ENCODE results near the gene GPR12. TPM values are rescaled to one million over a fixed set of nuclear protein-coding genes. Genes with fewer than 3 reads are reported as not detected.

GPR12 gene
- total and polyA plus RNA-seq, 2 experiments from 2014 or later: 0.13 TPM; not detected in 1

DNA sequence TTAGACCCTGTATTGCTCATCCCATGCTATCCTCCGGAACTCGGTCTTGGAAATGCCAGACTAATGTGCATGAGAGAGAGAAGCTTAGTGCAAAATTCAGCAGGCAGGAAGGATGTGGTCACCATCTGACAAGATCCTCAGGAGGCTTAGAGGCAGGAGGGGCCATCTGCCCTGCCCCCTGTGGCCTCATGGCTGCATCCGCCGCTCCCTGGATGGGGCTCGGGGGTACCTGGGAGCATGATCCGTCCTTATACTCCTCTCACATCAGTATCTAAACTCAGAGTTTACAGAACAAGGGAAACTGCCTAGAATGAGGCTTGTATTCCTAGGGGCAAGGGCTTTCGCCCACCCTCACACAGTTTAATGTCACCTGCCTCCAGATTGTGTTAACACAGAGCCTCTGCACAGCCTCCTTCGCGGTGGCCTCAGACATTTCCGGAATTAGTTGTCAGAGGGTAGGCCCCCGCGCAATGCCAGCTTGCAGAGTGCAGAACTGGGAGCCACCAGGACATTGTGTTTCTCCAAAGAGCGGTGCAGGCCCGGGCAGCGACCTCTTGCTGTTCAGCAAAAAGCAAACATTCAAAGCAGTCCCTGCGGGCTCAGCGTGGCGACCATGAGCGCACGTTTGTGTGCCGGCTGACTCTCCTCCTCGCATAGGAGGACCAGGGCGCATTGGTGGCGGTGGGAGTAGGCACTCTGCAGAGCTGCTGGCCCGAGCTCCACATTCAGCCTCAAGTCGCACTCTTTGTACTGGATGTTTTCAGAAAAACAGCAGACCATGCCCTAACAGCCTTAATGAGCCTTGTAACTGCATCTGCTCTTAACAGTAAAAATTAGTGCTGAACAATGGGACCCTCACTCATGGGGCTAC, 39.1 kb downstream of the GPR12 start:
- Histone ChIP-seq H3K9me2 (ENCODE audit: insufficient read depth) (no peaks in the 10 kb centered on the region), H3K27ac (ENCODE audit: low read depth) (no peak overlapping the region), H3K36me3 (ENCODE audit: insufficient read depth) (no peaks in the 10 kb centered on the region), H3F3A (replicated peaks; ENCODE audit: low read depth) (no peaks in the 10 kb centered on the region), H3K4me2 (no peak overlapping the region), H3K27me3 (ENCODE audit: insufficient read depth) (no peaks in the 10 kb centered on the region), H3K79me2 (replicated peaks; ENCODE audit: insufficient read depth) (no peaks in the 10 kb centered on the region), H3K4me1 (ENCODE audit: insufficient read depth) (no peaks in the 10 kb centered on the region), H2AFZ (peak overlapping the region; percentile 87), H3K4me3 (no peak overlapping the region), H4K20me1 (replicated peaks; ENCODE audit: insufficient read depth) (no peaks in the 10 kb centered on the region)
- no peak overlapping the region for H3K27ac Mint-ChIP-seq
- no peak overlapping the region for H3K4me3 Mint-ChIP-seq
- ATAC-seq (no peak; the same call in 2 of the 3 replicates), DNase-seq (ENCODE audit: low spot score) (no peak)
- peaks cover 7% of the 10 kb centered on the region for H3K27me3 Mint-ChIP-seq (ENCODE audit: insufficient read depth, low read depth, poor library complexity)
- H3K36me3 Mint-ChIP-seq (ENCODE audit: low read depth): peaks cover 7% of the 10 kb centered on the region; the same call in 2 of the 3 replicates
- H3K9me3 Mint-ChIP-seq: peaks cover 10% of the 10 kb centered on the region
- no peaks in the 10 kb centered on the region for H3K4me1 Mint-ChIP-seq
- TF ChIP-seq, protein P1, sequence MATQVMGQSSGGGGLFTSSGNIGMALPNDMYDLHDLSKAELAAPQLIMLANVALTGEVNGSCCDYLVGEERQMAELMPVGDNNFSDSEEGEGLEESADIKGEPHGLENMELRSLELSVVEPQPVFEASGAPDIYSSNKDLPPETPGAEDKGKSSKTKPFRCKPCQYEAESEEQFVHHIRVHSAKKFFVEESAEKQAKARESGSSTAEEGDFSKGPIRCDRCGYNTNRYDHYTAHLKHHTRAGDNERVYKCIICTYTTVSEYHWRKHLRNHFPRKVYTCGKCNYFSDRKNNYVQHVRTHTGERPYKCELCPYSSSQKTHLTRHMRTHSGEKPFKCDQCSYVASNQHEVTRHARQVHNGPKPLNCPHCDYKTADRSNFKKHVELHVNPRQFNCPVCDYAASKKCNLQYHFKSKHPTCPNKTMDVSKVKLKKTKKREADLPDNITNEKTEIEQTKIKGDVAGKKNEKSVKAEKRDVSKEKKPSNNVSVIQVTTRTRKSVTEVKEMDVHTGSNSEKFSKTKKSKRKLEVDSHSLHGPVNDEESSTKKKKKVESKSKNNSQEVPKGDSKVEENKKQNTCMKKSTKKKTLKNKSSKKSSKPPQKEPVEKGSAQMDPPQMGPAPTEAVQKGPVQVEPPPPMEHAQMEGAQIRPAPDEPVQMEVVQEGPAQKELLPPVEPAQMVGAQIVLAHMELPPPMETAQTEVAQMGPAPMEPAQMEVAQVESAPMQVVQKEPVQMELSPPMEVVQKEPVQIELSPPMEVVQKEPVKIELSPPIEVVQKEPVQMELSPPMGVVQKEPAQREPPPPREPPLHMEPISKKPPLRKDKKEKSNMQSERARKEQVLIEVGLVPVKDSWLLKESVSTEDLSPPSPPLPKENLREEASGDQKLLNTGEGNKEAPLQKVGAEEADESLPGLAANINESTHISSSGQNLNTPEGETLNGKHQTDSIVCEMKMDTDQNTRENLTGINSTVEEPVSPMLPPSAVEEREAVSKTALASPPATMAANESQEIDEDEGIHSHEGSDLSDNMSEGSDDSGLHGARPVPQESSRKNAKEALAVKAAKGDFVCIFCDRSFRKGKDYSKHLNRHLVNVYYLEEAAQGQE (IDR thresholded peaks at IDR 0.05; ENCODE audit: unreplicated experiment): no peak
- TF ChIP-seq CREB1 (CRISPR knock-in tag; IDR thresholded peaks at IDR 0.05; ENCODE audit: low read depth) (no peak), STAT1 (IDR thresholded peaks at IDR 0.05; ENCODE audit: unreplicated experiment) (no peak), POLR2AphosphoS5 (IDR thresholded peaks at IDR 0.05; ENCODE audit: low read depth) (no peak)

DNA sequence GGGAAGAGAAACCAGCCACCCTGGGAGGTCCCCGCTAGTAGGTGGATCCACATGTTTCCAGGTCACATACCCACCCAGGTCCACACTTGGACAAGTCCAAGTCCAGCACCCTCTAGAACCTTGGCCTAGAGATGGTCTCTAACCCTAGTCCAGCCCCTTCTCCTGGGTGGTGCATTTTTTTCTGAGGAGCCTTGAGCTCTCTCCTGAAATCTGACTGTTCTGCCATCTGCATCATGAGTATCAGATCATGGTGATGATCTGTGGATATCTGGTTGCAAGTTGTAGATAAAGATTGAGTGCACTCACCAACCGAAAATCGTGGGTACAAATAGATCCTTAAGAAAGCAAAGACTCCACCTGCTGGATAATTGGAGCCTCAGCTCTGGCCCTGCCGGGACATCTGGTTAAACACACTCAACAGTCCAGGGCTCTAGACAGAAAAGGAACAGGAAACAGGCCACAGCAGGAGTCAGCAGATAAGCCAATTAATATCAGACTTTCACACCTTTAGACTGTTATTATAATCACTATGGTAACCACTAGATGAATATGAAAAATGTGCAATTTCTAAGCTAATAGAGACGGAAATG, 41.1 kb downstream of the GPR12 start:
- Histone ChIP-seq H3K27me3 (ENCODE audit: insufficient read depth) (no peaks in the 10 kb centered on the region), H3K79me2 (replicated peaks; ENCODE audit: insufficient read depth) (no peaks in the 10 kb centered on the region), H4K20me1 (replicated peaks; ENCODE audit: insufficient read depth) (no peaks in the 10 kb centered on the region), H3K4me1 (ENCODE audit: insufficient read depth) (no peaks in the 10 kb centered on the region), H3K36me3 (ENCODE audit: insufficient read depth) (no peaks in the 10 kb centered on the region), H3K27ac (ENCODE audit: low read depth) (no peak overlapping the region), H3F3A (replicated peaks; ENCODE audit: low read depth) (no peaks in the 10 kb centered on the region), H3K4me2 (no peak overlapping the region), H3K4me3 (no peak overlapping the region), H2AFZ (no peak overlapping the region), H3K9me2 (ENCODE audit: insufficient read depth) (no peaks in the 10 kb centered on the region)
- H3K4me3 Mint-ChIP-seq: no peak overlapping the region
- no peaks in the 10 kb centered on the region for H3K4me1 Mint-ChIP-seq
- peak; percentile 41 for DNase-seq (ENCODE audit: low spot score)
- peaks cover 3% of the 10 kb centered on the region; the same call in 1 of the 3 replicates for H3K36me3 Mint-ChIP-seq (ENCODE audit: low read depth)
- no peak overlapping the region for H3K27ac Mint-ChIP-seq
- peaks cover 9% of the 10 kb centered on the region; the same call in 2 of the 3 replicates for H3K9me3 Mint-ChIP-seq
- TF ChIP-seq, protein P1 (IDR thresholded peaks at IDR 0.05; ENCODE audit: unreplicated experiment): no peak
- no peak for TF ChIP-seq STAT1 (IDR thresholded peaks at IDR 0.05; ENCODE audit: unreplicated experiment)
- TF ChIP-seq, protein P2, sequence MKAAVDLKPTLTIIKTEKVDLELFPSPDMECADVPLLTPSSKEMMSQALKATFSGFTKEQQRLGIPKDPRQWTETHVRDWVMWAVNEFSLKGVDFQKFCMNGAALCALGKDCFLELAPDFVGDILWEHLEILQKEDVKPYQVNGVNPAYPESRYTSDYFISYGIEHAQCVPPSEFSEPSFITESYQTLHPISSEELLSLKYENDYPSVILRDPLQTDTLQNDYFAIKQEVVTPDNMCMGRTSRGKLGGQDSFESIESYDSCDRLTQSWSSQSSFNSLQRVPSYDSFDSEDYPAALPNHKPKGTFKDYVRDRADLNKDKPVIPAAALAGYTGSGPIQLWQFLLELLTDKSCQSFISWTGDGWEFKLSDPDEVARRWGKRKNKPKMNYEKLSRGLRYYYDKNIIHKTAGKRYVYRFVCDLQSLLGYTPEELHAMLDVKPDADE (IDR thresholded peaks at IDR 0.05): no peak
- TF ChIP-seq NANOG (IDR thresholded peaks at IDR 0.05; ENCODE audit: borderline replicate concordance): no peak
- TF ChIP-seq, protein P3, sequence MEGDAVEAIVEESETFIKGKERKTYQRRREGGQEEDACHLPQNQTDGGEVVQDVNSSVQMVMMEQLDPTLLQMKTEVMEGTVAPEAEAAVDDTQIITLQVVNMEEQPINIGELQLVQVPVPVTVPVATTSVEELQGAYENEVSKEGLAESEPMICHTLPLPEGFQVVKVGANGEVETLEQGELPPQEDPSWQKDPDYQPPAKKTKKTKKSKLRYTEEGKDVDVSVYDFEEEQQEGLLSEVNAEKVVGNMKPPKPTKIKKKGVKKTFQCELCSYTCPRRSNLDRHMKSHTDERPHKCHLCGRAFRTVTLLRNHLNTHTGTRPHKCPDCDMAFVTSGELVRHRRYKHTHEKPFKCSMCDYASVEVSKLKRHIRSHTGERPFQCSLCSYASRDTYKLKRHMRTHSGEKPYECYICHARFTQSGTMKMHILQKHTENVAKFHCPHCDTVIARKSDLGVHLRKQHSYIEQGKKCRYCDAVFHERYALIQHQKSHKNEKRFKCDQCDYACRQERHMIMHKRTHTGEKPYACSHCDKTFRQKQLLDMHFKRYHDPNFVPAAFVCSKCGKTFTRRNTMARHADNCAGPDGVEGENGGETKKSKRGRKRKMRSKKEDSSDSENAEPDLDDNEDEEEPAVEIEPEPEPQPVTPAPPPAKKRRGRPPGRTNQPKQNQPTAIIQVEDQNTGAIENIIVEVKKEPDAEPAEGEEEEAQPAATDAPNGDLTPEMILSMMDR (conservative IDR thresholded peaks at IDR 0.05; ENCODE audit: low read depth in 2 of 2): peak; percentile 40 to 44
- no peak; the same call in 1 of the 3 replicates for ATAC-seq
- peaks cover 5% of the 10 kb centered on the region for H3K27me3 Mint-ChIP-seq (ENCODE audit: insufficient read depth, low read depth, poor library complexity)

Measured in GM23338 (cell line).